SU-DHL-6 (cell line): ENCODE measurements around the gene FOXC1.

Experiments used
- H2AFZ ChIP-seq: fragments of 200-600 bp; sonication (generic); 2 replicates; pipeline ENCODE4 v1.6.1; 2014; ENCODE audit warnings: low read depth, mild to moderate bottlenecking, moderate library complexity, mixed read lengths, antibody characterized with exemption, low read length; ENCODE audit not compliant: severe bottlenecking
- H3F3A ChIP-seq: fragments of 200-600 bp; shearing (Covaris generic); 2 replicates; pipeline ENCODE4 v1.6.0; 2016; ENCODE audit warnings: antibody characterized with exemption, mild to moderate bottlenecking; ENCODE audit not compliant: insufficient read depth
- H3K27ac ChIP-seq: fragments of 200-600 bp; sonication (generic); 2 replicates; pipeline ENCODE4 v1.5.1; 2016; ENCODE audit warnings: low read depth, mild to moderate bottlenecking, low read length, moderate library complexity, mixed read lengths
- H3K27me3 ChIP-seq: fragments of 200-600 bp; sonication (generic), shearing (Covaris generic); 2 replicates; pipeline ENCODE4 v1.6.0; 2014; ENCODE audit warnings: mild to moderate bottlenecking, low read length
- H3K36me3 ChIP-seq: fragments of 200-600 bp; sonication (generic); 2 replicates; pipeline ENCODE4 v1.6.1; 2014; ENCODE audit warnings: mild to moderate bottlenecking, low read length, mixed read lengths
- H3K4me2 ChIP-seq: fragments of 300-600, 200-600 bp; shearing (Covaris generic), sonication (generic); 2 replicates; pipeline ENCODE4 v1.6.0; 2014; ENCODE audit warnings: low read length, low read depth, mild to moderate bottlenecking; ENCODE audit not compliant: poor library complexity, severe bottlenecking
- H3K4me3 ChIP-seq: fragments of 200-600 bp; sonication (generic); 2 replicates; pipeline ENCODE4 v1.5.1; 2014; ENCODE audit warnings: antibody characterized with exemption, low read length, mild to moderate bottlenecking, mixed read lengths; ENCODE audit not compliant: insufficient read depth, poor library complexity, severe bottlenecking
- H3K79me2 ChIP-seq: fragments of 200-600 bp; sonication (generic); 2 replicates; pipeline ENCODE4 v1.6.1; 2014; ENCODE audit warnings: mild to moderate bottlenecking, low read length, moderate library complexity; ENCODE audit not compliant: insufficient read depth
- H3K9ac ChIP-seq: fragments of 200-600 bp; sonication (generic); 2 replicates; pipeline ENCODE4 v1.7.0; 2014; ENCODE audit warnings: mild to moderate bottlenecking, low read length
- H3K9me2 ChIP-seq: fragments of 200-600 bp; sonication (generic); replicated peaks from 2 replicates; pipeline ENCODE4 v1.6.1; 2014; ENCODE audit warnings: low read length; ENCODE audit not compliant: insufficient read depth
- H3K9me3 ChIP-seq: fragments of 200-600 bp; sonication (generic); 2 replicates; pipeline ENCODE4 v1.6.1; 2014; ENCODE audit warnings: low read length, mixed read lengths; ENCODE audit not compliant: insufficient read depth
- H4K20me1 ChIP-seq: fragments of 200-600 bp; sonication (generic); 2 replicates; pipeline ENCODE4 v1.6.1; 2014; ENCODE audit warnings: low read depth, mild to moderate bottlenecking, antibody characterized with exemption, low read length, moderate library complexity, mixed read lengths
- EZH2phosphoT487 ChIP-seq: fragments of 200-600 bp; sonication (generic), shearing (Covaris generic); conservative IDR thresholded peaks from 2 replicates; pipeline ENCODE4 v1.6.1; 2018; ENCODE audit warnings: mild to moderate bottlenecking, antibody characterized with exemption, low read length, moderate library complexity, mixed read lengths
- TF ChIP-seq, protein P1 (sequence below): fragments of 200-600 bp; sonication (generic); IDR thresholded peaks from one replicate; pipeline ENCODE4 v1.5.1; 2017; ENCODE audit warnings: antibody characterized with exemption, mild to moderate bottlenecking, low read length, moderate library complexity; ENCODE audit not compliant: insufficient read depth, poor library complexity, severe bottlenecking

The FOXC1 gene

DNA sequence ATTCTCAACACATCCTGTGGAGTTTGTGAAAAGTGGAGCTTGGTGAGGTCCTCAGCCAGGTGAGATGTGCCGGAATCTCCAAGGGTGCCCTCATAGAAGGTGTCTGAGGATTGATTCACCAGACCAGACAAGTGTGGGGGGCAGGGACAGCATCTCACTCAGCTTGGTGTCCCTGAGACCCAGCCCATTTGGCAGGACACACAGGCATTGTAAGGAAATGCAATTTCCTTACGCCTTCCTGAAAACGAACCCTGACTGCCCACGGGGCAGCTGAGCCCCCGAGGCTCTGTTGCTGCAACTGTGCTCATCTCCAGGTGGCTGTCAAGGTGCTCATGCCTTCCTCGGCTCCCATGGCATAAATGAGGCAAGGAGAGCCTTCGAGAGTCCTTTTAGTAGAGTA, 33.4 kb downstream of the FOXC1 start:
- Histone ChIP-seq H3F3A (no peaks in the 10 kb centered on the region), H3K4me3 (no peak overlapping the region), H3K27me3 (no peaks in the 10 kb centered on the region), H3K4me2 (no peak overlapping the region), H3K36me3 (no peaks in the 10 kb centered on the region), H3K9me2 (no peaks in the 10 kb centered on the region), H3K79me2 (no peaks in the 10 kb centered on the region), H3K9ac (no peak overlapping the region), H4K20me1 (no peaks in the 10 kb centered on the region), H2AFZ (no peak overlapping the region), H3K27ac (no peak overlapping the region), H3K9me3 (no peaks in the 10 kb centered on the region)
- TF ChIP-seq EZH2phosphoT487 = no peak
- TF ChIP-seq, protein P1, sequence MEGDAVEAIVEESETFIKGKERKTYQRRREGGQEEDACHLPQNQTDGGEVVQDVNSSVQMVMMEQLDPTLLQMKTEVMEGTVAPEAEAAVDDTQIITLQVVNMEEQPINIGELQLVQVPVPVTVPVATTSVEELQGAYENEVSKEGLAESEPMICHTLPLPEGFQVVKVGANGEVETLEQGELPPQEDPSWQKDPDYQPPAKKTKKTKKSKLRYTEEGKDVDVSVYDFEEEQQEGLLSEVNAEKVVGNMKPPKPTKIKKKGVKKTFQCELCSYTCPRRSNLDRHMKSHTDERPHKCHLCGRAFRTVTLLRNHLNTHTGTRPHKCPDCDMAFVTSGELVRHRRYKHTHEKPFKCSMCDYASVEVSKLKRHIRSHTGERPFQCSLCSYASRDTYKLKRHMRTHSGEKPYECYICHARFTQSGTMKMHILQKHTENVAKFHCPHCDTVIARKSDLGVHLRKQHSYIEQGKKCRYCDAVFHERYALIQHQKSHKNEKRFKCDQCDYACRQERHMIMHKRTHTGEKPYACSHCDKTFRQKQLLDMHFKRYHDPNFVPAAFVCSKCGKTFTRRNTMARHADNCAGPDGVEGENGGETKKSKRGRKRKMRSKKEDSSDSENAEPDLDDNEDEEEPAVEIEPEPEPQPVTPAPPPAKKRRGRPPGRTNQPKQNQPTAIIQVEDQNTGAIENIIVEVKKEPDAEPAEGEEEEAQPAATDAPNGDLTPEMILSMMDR = no peak

DNA sequence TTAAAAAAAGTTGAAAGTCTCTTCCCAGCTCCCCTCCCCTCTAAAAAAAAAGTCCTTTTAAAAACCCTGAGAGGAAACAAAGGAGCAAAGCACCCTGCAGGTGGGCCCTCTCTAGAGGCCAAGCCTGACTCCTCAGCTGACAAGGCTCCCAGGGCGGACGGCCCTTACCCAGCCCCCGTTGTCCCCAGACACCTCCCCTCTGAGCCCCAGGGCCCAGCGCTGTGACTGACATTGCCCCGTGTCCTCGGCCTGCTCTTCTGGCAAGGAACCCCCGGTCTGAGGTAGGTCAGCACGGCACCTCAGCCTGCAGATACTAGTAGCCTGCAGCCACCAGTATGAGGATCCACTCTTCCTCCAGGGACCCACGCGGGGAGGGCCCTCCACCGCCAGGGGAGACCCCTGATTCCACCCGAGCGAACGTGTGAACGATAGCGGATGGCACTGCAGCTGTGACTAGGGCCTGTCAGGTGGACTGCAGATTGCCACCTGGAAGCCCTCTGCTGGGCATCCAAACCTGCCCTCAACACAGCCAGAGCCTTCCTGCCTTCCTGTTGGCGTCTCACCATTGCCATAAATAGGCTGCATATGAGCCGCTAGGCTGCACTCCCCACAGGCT, 34.2 kb downstream of the FOXC1 start:
- H3K4me3 ChIP-seq = no peak overlapping the region
- H3K9ac ChIP-seq = no peak overlapping the region
- no peaks in the 10 kb centered on the region for H3F3A ChIP-seq
- H3K27ac ChIP-seq = no peak overlapping the region
- TF ChIP-seq, protein P1 = no peak
- no peak overlapping the region for H2AFZ ChIP-seq
- H3K9me3 ChIP-seq = no peaks in the 10 kb centered on the region
- no peaks in the 10 kb centered on the region for H4K20me1 ChIP-seq
- no peaks in the 10 kb centered on the region for H3K27me3 ChIP-seq
- H3K4me2 ChIP-seq = no peak overlapping the region
- no peaks in the 10 kb centered on the region for H3K9me2 ChIP-seq
- no peaks in the 10 kb centered on the region for H3K36me3 ChIP-seq
- H3K79me2 ChIP-seq = no peaks in the 10 kb centered on the region

DNA sequence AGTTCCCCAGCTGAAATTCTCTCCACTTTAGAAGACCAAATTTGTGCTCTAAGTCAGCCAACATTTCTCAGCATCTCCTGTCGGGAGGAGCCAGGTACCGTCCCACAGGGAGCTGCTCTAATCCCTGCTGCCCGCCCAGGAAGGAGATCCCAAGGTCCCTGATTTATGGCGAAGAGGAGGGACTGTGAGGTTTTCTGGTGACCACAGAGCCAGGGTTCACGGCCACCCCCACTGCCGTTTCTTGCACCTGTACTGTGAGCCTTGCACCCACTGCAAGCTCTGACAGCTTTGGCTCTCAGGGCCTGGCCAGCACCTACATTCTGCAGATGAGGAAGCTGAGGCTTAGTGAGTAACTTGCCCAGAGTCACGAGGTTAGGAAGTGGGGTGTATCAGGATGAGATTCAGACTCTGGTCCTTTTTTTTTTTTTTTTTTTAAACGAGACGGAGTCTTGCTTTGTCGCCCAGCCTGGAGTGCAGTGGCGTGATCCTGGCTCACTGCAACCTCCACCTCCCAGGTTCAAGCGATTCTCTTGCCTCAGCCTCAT, 34.9 kb downstream of the FOXC1 start:
- Histone ChIP-seq H3K9ac (no peak overlapping the region), H3K36me3 (no peaks in the 10 kb centered on the region), H3K27me3 (no peaks in the 10 kb centered on the region), H4K20me1 (no peaks in the 10 kb centered on the region), H3F3A (no peaks in the 10 kb centered on the region), H3K9me3 (no peaks in the 10 kb centered on the region), H3K27ac (no peak overlapping the region), H3K9me2 (no peaks in the 10 kb centered on the region), H2AFZ (no peak overlapping the region), H3K79me2 (no peaks in the 10 kb centered on the region), H3K4me2 (no peak overlapping the region), H3K4me3 (no peak overlapping the region)
- TF ChIP-seq, protein P1 = no peak
- TF ChIP-seq EZH2phosphoT487 = no peak
